Liver (tissue), 9 donors: ENCODE data around the gene ACKR3. TPM values are rescaled to one million over a fixed set of nuclear protein-coding genes. Genes with fewer than 3 reads are reported as not detected.

Experiments
- DNase-seq: peaks from one replicate; pipeline ENCODE4 v3.0.0-alpha.2; 2017; ENCODE audit warnings: low spot score
- H3K27ac ChIP-seq, 2 donors: one replicate each; pipeline ENCODE4 v1.7.0; 2013; ENCODE audit warnings: inconsistent platforms in 2 of 2, low read length in 2 of 2, control low read depth in 1 of 2, low read depth in 1 of 2, mild to moderate bottlenecking in 1 of 2
- H3K27me3 ChIP-seq, 4 donors: one replicate each; pipeline versions ENCODE4 v1.6.1 to v1.7.0; 2013; ENCODE audit warnings: low read length in 3 of 4, inconsistent platforms in 1 of 4, mild to moderate bottlenecking in 1 of 4, moderate library complexity in 1 of 4; ENCODE audit not compliant: control insufficient read depth in 4 of 4, insufficient read depth in 4 of 4
- H3K36me3 ChIP-seq, 4 donors: one replicate each; pipeline versions ENCODE4 v1.6.1 to v1.7.0; 2013; ENCODE audit warnings: low read length in 3 of 4, mild to moderate bottlenecking in 3 of 4, low read depth in 1 of 4, moderate library complexity in 1 of 4; ENCODE audit not compliant: control insufficient read depth in 4 of 4, insufficient read depth in 3 of 4
- H3K4me1 ChIP-seq, 4 donors: one replicate each; pipeline versions ENCODE4 v1.6.1 to v1.7.0; 2013; ENCODE audit warnings: low read length in 3 of 4, mild to moderate bottlenecking in 3 of 4, moderate library complexity in 1 of 4; ENCODE audit not compliant: control insufficient read depth in 4 of 4, insufficient read depth in 4 of 4
- H3K4me3 ChIP-seq, 3 donors: one replicate each; pipeline versions ENCODE4 v1.6.1 to v1.7.0; 2013; ENCODE audit warnings: low read length in 3 of 3, control low read depth in 1 of 3, low read depth in 1 of 3, mild to moderate bottlenecking in 1 of 3
- H3K9ac ChIP-seq, 2 donors: one replicate each; pipeline ENCODE4 v1.7.0; 2013; ENCODE audit warnings: low read length in 2 of 2, mild to moderate bottlenecking in 2 of 2, moderate library complexity in 2 of 2, control low read depth in 1 of 2, low read depth in 1 of 2
- H3K9me3 ChIP-seq, 4 donors: one replicate each; pipeline versions ENCODE4 v1.6.1 to v1.7.0; 2013; ENCODE audit warnings: low read length in 3 of 4; ENCODE audit not compliant: control insufficient read depth in 4 of 4
- EGR1 ChIP-seq, 2 donors: IDR thresholded peaks; 2 replicates each; pipeline ENCODE4 v1.6.1; 2016 to 2018; ENCODE audit warnings: antibody characterized with exemption in 2 of 2, low read depth in 2 of 2
- FOXA1 ChIP-seq: IDR thresholded peaks from 2 replicates; pipeline ENCODE4 v1.6.1; 2016; ENCODE audit warnings: antibody characterized with exemption
- FOXA2 ChIP-seq: IDR thresholded peaks from 2 replicates; pipeline ENCODE4 v1.6.1; 2016; ENCODE audit warnings: antibody characterized with exemption
- GABPA ChIP-seq, 2 donors: IDR thresholded peaks in 1 of 2; conservative IDR thresholded peaks in 1 of 2; 2 replicates each; pipeline ENCODE4 v1.6.1; 2016; ENCODE audit warnings: antibody characterized with exemption in 2 of 2, mild to moderate bottlenecking in 1 of 2, moderate library complexity in 1 of 2
- HNF4A ChIP-seq, 2 donors: conservative IDR thresholded peaks; 2 replicates each; pipeline ENCODE4 v1.6.1; 2016; ENCODE audit warnings: antibody characterized with exemption in 2 of 2, mild to moderate bottlenecking in 2 of 2
- HNF4G ChIP-seq: IDR thresholded peaks from 2 replicates; pipeline ENCODE4 v1.6.1; 2016; ENCODE audit warnings: antibody characterized with exemption
- JUND ChIP-seq, 2 donors: IDR thresholded peaks; 2 replicates each; pipeline ENCODE4 v1.6.1; 2016; ENCODE audit warnings: antibody characterized with exemption in 2 of 2
- NR2F2 ChIP-seq: IDR thresholded peaks from 2 replicates; pipeline ENCODE4 v1.6.1; 2016; ENCODE audit warnings: antibody characterized with exemption
- RAD21 ChIP-seq, 2 donors: IDR thresholded peaks; 2 replicates each; pipeline ENCODE4 v1.6.1; 2016; ENCODE audit warnings: antibody characterized with exemption in 2 of 2, mild to moderate bottlenecking in 2 of 2
- RXRA ChIP-seq, 2 donors: IDR thresholded peaks; 2 replicates each; pipeline ENCODE4 v1.6.1; 2017 to 2018; ENCODE audit warnings: antibody characterized with exemption in 2 of 2, mild to moderate bottlenecking in 1 of 2
- SP1 ChIP-seq: IDR thresholded peaks from 2 replicates; pipeline ENCODE4 v1.6.1; 2018; ENCODE audit warnings: antibody characterized with exemption, mild to moderate bottlenecking
- TAF1 ChIP-seq: conservative IDR thresholded peaks from 2 replicates; pipeline ENCODE4 v1.6.1; 2016; ENCODE audit warnings: antibody characterized with exemption, mild to moderate bottlenecking
- YY1 ChIP-seq: IDR thresholded peaks from 2 replicates; pipeline ENCODE4 v1.6.1; 2016; ENCODE audit warnings: antibody characterized with exemption, mild to moderate bottlenecking
- WGBS: extraction: QIAGEN DNeasy Blood & Tissue Kit; methylation state at CpG from one replicate; pipeline ENCODE4 v1.1.7; 2013; 5-methylcytosine and 5-hydroxymethylcytosine counted together
- polyA plus RNA-seq, 2 donors: library from polyadenylated mRNA; stranded (reverse) in 1 of 2; unstranded in 1 of 2; fragments of 200-250 nt in 1 of 2; fragments of >200 nt in 1 of 2; fragmentation: Nextera tagmentation in 1 of 2; extraction: Ambion mirVana in 1 of 2; gene quantifications; one replicate each; pipeline versions ENCODE4 v1.2.1 to v1.2.3, GENCODE V29; 2013 to 2015
- total RNA-seq, 2 donors: library from RNA; depleted of rRNA; stranded (reverse); fragments of >200 nt; gene quantifications; one replicate each; pipeline ENCODE4 v1.2.3, GENCODE V29; 2014
- TF ChIP-seq, protein P1 (sequence below): fragments of 150-350 bp; IDR thresholded peaks from 2 replicates; pipeline ENCODE4 v1.5.1; 2017; ENCODE audit warnings: improper control_type of control experiment, low read depth, low read length; ENCODE audit not compliant: missing input control
- TF ChIP-seq, protein P2 (sequence below): IDR thresholded peaks from 2 replicates; pipeline ENCODE4 v1.6.1; 2016; ENCODE audit warnings: antibody characterized with exemption
- TF ChIP-seq, protein P3 (sequence below): IDR thresholded peaks from 2 replicates; pipeline ENCODE4 v1.6.1; 2016; ENCODE audit warnings: antibody characterized with exemption, mild to moderate bottlenecking
- TF ChIP-seq, protein P4 (sequence below): IDR thresholded peaks from 2 replicates; pipeline ENCODE4 v1.6.1; 2016; ENCODE audit warnings: antibody characterized with exemption
- TF ChIP-seq, protein P5 (sequence below): IDR thresholded peaks from 2 replicates; pipeline ENCODE4 v1.6.1; 2016; ENCODE audit warnings: antibody characterized with exemption
- donor health status: healthy.
- donor health status: healthy.
- donor health status: healthy.
- donor health status: healthy.
- donor health status: healthy.

Gene ACKR3
- total and polyA plus RNA-seq, 4 donors: 1.6 to 6.0 (median 3.0) TPM

DNA sequence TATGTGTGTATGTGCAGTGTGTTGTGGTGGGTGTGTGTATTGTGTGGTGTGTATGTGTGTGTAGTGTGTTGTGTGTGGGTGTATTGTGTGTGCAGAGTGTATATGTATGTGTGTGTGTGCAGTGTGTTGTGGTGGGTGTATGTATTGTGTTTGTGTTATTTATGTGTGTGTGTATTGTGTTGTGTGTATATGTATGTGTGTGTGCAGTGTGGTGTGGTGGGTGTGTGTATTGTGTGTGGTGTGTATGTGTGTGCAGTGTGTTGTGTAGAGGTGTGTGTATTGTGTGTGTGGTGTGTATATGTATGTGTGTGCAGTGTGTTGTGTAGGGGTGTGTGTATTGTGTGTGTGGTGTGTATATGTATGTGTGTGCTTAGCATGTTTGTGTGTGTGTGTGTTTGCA, 24.3 kb downstream of the ACKR3 start:
- Histone ChIP-seq H3K27ac (no peak overlapping the region), H3K4me1 (no peaks in the 10 kb centered on the region), H3K9me3 (no peaks in the 10 kb centered on the region), H3K36me3 (no peaks in the 10 kb centered on the region), H3K27me3 (no peaks in the 10 kb centered on the region), H3K4me3 (no peak overlapping the region), H3K9ac (no peak overlapping the region)
- TF ChIP-seq HNF4A (conservative IDR thresholded peaks at IDR 0.05) (no peak), FOXA1 (no peak), HNF4G (no peak), GABPA (IDR thresholded peaks at IDR 0.05 in 1 of 2, conservative IDR thresholded peaks at IDR 0.05 in 1 of 2) (no peak), SP1 (no peak), JUND (IDR thresholded peaks at IDR 0.05) (no peak), FOXA2 (no peak), RXRA (IDR thresholded peaks at IDR 0.05) (no peak), EGR1 (IDR thresholded peaks at IDR 0.05; ENCODE audit: low read depth in 2 of 2) (no peak), TAF1 (no peak), NR2F2 (no peak), RAD21 (IDR thresholded peaks at IDR 0.05) (no peak)
- TF ChIP-seq, protein P1, sequence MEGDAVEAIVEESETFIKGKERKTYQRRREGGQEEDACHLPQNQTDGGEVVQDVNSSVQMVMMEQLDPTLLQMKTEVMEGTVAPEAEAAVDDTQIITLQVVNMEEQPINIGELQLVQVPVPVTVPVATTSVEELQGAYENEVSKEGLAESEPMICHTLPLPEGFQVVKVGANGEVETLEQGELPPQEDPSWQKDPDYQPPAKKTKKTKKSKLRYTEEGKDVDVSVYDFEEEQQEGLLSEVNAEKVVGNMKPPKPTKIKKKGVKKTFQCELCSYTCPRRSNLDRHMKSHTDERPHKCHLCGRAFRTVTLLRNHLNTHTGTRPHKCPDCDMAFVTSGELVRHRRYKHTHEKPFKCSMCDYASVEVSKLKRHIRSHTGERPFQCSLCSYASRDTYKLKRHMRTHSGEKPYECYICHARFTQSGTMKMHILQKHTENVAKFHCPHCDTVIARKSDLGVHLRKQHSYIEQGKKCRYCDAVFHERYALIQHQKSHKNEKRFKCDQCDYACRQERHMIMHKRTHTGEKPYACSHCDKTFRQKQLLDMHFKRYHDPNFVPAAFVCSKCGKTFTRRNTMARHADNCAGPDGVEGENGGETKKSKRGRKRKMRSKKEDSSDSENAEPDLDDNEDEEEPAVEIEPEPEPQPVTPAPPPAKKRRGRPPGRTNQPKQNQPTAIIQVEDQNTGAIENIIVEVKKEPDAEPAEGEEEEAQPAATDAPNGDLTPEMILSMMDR: no peak
- TF ChIP-seq, protein P2, sequence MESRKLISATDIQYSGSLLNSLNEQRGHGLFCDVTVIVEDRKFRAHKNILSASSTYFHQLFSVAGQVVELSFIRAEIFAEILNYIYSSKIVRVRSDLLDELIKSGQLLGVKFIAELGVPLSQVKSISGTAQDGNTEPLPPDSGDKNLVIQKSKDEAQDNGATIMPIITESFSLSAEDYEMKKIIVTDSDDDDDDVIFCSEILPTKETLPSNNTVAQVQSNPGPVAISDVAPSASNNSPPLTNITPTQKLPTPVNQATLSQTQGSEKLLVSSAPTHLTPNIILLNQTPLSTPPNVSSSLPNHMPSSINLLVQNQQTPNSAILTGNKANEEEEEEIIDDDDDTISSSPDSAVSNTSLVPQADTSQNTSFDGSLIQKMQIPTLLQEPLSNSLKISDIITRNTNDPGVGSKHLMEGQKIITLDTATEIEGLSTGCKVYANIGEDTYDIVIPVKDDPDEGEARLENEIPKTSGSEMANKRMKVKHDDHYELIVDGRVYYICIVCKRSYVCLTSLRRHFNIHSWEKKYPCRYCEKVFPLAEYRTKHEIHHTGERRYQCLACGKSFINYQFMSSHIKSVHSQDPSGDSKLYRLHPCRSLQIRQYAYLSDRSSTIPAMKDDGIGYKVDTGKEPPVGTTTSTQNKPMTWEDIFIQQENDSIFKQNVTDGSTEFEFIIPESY: no peak
- TF ChIP-seq, protein P3, sequence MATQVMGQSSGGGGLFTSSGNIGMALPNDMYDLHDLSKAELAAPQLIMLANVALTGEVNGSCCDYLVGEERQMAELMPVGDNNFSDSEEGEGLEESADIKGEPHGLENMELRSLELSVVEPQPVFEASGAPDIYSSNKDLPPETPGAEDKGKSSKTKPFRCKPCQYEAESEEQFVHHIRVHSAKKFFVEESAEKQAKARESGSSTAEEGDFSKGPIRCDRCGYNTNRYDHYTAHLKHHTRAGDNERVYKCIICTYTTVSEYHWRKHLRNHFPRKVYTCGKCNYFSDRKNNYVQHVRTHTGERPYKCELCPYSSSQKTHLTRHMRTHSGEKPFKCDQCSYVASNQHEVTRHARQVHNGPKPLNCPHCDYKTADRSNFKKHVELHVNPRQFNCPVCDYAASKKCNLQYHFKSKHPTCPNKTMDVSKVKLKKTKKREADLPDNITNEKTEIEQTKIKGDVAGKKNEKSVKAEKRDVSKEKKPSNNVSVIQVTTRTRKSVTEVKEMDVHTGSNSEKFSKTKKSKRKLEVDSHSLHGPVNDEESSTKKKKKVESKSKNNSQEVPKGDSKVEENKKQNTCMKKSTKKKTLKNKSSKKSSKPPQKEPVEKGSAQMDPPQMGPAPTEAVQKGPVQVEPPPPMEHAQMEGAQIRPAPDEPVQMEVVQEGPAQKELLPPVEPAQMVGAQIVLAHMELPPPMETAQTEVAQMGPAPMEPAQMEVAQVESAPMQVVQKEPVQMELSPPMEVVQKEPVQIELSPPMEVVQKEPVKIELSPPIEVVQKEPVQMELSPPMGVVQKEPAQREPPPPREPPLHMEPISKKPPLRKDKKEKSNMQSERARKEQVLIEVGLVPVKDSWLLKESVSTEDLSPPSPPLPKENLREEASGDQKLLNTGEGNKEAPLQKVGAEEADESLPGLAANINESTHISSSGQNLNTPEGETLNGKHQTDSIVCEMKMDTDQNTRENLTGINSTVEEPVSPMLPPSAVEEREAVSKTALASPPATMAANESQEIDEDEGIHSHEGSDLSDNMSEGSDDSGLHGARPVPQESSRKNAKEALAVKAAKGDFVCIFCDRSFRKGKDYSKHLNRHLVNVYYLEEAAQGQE: no peak
- TF ChIP-seq, protein P4, sequence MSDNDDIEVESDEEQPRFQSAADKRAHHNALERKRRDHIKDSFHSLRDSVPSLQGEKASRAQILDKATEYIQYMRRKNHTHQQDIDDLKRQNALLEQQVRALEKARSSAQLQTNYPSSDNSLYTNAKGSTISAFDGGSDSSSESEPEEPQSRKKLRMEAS: no peak
- TF ChIP-seq, protein P5, sequence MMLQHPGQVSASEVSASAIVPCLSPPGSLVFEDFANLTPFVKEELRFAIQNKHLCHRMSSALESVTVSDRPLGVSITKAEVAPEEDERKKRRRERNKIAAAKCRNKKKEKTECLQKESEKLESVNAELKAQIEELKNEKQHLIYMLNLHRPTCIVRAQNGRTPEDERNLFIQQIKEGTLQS: no peak
- DNase-seq: no peak

DNA sequence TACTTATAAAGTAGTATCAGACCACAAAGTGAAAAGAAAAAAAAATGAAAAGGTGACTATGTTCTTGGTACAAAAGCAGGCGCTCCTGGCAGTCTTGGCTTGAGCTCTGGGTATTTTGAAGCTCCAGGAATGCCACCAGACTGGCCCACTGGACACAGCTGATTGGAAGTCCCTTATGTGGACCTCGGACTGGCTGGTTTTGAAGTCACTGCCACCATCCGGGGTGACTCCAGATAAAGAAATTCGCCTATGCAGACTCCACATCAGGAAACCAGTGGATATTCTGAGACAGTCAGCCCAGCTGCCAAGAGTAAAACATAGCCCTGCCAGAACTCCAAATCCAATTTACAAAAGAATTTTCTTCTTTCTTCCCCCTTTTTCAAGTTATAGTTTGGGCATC, 28.0 kb downstream of the ACKR3 start:
- no peaks in the 10 kb centered on the region for H3K36me3 ChIP-seq
- DNase-seq: no peak

More for the DNA sequence above, 28.0 kb downstream of the ACKR3 start:
- no peak overlapping the region for H3K27ac ChIP-seq
- no peak overlapping the region for H3K9ac ChIP-seq
- H3K9me3 ChIP-seq: no peaks in the 10 kb centered on the region
- no peaks in the 10 kb centered on the region for H3K4me1 ChIP-seq
- WGBS: 63% methylated on average over 4 of the region's 4 CpGs
- no peaks in the 10 kb centered on the region for H3K27me3 ChIP-seq
- TF ChIP-seq, protein P4: no peak
- TF ChIP-seq YY1: no peak
- no peak for TF ChIP-seq EGR1 (IDR thresholded peaks at IDR 0.05; ENCODE audit: low read depth in 2 of 2)
- TF ChIP-seq HNF4G: no peak
- TF ChIP-seq SP1: no peak
- no peak for TF ChIP-seq FOXA2
- TF ChIP-seq, protein P5: no peak
- TF ChIP-seq RXRA (IDR thresholded peaks at IDR 0.05): no peak
- TF ChIP-seq, protein P3: no peak
- TF ChIP-seq JUND (IDR thresholded peaks at IDR 0.05): no peak
- no peak for TF ChIP-seq HNF4A (conservative IDR thresholded peaks at IDR 0.05)
- no peak overlapping the region for H3K4me3 ChIP-seq
